Activated naive CD8-positive, alpha-beta T cell treated with anti-CD3 and anti-CD28 coated beads, Interleukin-2, amount 50 U/mL, for 24 hours (primary cell): ENCODE data around the gene TBC1D16.

ENCODE experiments used
- ATAC-seq: fragments of 150-1000 bp; cut with Tn5 transposase; one replicate; pipeline ENCODE4 v1.10.0; 2021
- DNase-seq: peaks from one replicate; pipeline ENCODE4 v3.0.0; 2021
- H3K27ac Mint-ChIP-seq: one replicate; pipeline ENCODE4 v1.8.0; 2021; ENCODE audit warnings: mild to moderate bottlenecking, mixed read lengths
- H3K27me3 Mint-ChIP-seq: one replicate; pipeline ENCODE4 v1.8.0; 2021; ENCODE audit warnings: mixed read lengths
- H3K36me3 Mint-ChIP-seq: one replicate; pipeline ENCODE4 v1.8.0; 2021; ENCODE audit warnings: low read depth, mixed read lengths
- H3K4me1 Mint-ChIP-seq: one replicate; pipeline ENCODE4 v1.8.0; 2021; ENCODE audit warnings: mixed read lengths
- H3K4me3 Mint-ChIP-seq: one replicate; pipeline ENCODE4 v1.8.0; 2021; ENCODE audit warnings: mild to moderate bottlenecking, moderate library complexity, mixed read lengths
- H3K9me3 Mint-ChIP-seq: one replicate; pipeline ENCODE4 v1.8.0; 2021; ENCODE audit warnings: mixed read lengths

TBC1D16 gene

DNA sequence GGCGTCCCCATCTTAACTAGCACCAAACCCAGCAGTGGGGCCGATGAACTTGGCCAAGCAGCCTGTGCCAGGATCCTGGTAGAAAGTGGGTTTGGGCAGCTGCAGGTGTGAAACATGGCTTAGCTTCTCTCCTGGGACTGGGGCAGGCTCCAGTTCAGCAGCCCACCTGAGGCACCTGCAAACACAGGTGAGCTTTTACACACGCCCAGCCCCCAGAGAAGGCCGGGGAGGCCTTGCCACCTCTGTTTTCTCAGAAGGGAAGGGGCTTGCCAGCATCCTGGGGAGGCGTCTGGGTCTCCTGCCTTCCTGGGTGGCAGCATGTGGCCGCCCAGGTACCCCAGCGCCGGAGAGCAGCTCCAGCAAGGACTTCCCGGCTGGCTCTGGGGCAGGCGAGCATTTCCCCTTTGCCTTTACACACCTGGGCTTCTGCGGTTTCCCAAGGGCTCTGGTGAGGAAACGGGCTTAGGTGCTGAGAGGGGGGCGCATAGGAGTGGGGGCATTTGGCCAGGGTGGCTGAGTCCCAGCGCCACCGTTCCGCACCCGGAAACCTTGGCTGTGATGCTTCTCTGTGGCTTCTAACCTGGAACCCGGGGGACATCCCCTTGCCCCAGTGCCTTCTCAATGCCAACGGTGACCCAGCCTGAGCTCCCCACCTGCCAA, 114.8 kb downstream of the TBC1D16 start:
- Mint-ChIP-seq H3K36me3 (no peaks in the 10 kb centered on the region), H3K9me3 (no peaks in the 10 kb centered on the region), H3K4me3 (no peak overlapping the region), H3K27ac (no peak overlapping the region), H3K4me1 (peaks cover 9% of the 10 kb centered on the region), H3K27me3 (no peaks in the 10 kb centered on the region)
- ATAC-seq = no peak
- no peak for DNase-seq

DNA sequence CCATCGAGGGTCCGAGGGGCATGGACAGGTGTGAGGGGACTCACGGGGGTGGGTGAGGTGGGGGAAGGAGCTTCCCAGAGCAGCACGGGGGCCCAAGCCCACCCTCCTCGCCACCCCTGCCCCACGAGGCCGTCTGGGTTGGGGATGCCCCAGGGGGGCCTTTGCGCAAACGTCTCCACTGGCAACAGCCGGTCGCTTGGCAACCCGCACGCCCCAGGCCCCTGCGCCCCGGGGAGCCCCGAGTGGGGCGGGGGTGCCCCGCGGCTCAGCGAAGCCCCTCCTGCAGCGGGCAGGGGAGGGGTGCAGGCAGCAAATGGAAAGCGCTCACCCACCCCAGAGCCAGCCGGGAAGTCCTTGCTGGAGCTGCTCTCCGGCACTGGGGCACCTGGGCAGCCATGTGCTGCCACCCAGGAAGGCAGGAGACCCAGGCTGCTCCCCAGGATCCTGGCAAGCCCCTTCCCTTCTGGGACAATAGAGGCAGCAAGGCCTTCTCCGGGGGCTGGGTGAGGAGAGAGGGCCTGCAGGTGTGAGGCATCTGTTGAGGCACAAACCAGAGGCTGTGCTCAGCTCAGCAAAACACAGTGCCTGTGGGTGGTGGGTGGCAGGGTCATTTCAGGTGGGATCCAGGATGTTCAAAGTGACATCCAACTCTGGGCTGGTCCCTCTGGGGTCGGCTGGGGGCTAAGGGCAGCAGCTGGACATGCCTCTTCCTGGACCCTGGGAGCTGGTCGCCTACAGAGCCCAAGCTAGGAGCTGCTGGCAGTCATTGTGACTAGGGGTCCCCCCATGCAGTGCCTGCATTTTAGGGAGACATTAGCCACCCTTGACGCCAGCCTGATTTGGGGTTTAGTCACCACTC, 115.6 kb downstream of the TBC1D16 start:
- Mint-ChIP-seq H3K27ac (no peak overlapping the region), H3K27me3 (peaks cover 2% of the 10 kb centered on the region), H3K9me3 (no peaks in the 10 kb centered on the region), H3K4me3 (no peak overlapping the region), H3K36me3 (no peaks in the 10 kb centered on the region), H3K4me1 (peaks cover 9% of the 10 kb centered on the region)
- ATAC-seq (no peak), DNase-seq (no peak)

DNA sequence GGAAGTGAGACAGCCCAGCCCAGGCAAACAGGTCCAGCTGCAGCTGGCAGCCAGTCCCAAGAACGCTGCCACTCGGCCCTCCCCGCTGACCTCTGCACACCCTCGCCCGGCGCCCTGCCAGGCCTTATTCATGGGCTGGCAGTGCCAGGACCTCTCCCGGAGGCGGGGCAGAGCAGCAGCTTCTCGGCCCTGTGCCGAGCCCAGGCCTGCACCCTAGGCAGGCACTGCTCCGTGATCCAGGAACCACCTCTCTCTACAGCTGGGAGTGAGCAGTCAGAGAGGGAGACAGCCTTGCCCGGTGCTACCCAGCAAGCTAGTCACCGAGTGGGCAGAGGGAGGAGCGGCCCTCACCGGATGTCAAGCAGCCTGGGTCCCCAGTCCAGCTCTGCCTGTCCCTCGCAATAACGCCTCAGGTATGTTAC, 116.5 kb downstream of the TBC1D16 start:
- no peak for DNase-seq
- peaks cover 8% of the 10 kb centered on the region for H3K4me1 Mint-ChIP-seq

DNA sequence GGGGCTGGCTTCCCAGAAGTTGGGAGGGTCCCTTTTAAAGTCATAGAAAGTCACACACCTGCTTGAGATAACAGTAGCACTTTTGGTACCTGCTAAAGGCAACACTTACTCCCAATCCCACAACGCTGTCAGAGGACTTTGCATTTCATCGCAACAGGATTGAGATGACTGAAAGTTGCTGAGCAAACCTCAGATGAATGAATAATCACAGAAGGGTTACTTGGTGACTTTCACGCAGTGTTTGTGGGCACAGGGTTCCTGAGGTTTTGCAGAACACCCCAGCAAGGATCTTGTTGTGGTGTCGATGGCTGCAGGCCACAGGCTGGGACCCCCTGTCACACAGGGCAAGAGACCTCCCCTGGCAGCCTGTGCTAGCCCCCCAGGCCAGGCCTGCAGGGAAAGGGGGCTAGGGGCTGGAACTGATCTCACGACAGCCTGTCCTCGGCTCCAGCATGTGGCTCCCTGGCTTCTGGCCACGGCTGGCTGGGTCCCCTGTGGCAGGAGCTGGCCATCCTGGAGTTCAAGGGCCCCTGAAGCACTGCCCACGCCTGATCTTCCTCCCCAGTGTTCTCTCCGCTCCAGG, 117.0 kb downstream of the TBC1D16 start:
- no peaks in the 10 kb centered on the region for H3K9me3 Mint-ChIP-seq
- no peak overlapping the region for H3K27ac Mint-ChIP-seq
- H3K4me3 Mint-ChIP-seq = no peak overlapping the region
- ATAC-seq (no peak), DNase-seq (no peak)
- H3K4me1 Mint-ChIP-seq = peaks cover 8% of the 10 kb centered on the region
- H3K27me3 Mint-ChIP-seq = peaks cover 2% of the 10 kb centered on the region
- no peaks in the 10 kb centered on the region for H3K36me3 Mint-ChIP-seq

More for the DNA sequence above, 116.5 kb downstream of the TBC1D16 start:
- no peak for ATAC-seq
- Mint-ChIP-seq H3K27ac (no peak overlapping the region), H3K36me3 (no peaks in the 10 kb centered on the region), H3K4me3 (no peak overlapping the region), H3K9me3 (no peaks in the 10 kb centered on the region), H3K27me3 (peaks cover 2% of the 10 kb centered on the region)

DNA sequence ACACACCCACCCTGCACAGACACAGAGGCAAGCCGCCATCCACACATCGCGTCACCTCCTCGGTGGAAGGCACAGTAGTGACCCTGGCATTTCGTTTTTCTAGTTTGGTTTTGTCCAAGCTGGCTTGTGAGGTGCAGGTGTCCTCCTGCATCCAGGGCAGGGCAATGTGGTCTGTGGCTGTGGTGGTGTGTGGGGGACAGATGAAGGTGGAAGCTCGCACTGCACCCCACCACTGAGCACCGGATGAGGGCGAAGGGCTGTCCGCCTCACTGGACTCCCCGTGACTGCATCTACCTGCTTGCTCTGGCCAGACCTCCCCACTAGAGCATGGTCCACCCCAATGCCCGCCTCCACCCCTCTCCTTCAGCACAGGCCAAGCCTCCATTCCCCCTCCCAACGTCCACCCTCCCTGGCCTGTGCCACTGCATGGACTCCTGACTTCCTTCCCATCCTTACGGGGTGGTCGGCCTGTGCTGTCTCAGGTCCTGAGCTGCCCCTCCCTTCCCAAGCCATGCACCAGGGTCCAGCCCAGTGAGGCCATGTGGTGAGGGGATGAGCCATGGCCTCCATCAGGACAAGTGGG, 117.7 kb downstream of the TBC1D16 start:
- no peak overlapping the region for H3K27ac Mint-ChIP-seq
- H3K27me3 Mint-ChIP-seq = peaks cover 2% of the 10 kb centered on the region
- no peaks in the 10 kb centered on the region for H3K36me3 Mint-ChIP-seq
- DNase-seq (no peak), ATAC-seq (no peak)
- H3K4me3 Mint-ChIP-seq = no peak overlapping the region
- no peaks in the 10 kb centered on the region for H3K9me3 Mint-ChIP-seq
- peaks cover 8% of the 10 kb centered on the region for H3K4me1 Mint-ChIP-seq

DNA sequence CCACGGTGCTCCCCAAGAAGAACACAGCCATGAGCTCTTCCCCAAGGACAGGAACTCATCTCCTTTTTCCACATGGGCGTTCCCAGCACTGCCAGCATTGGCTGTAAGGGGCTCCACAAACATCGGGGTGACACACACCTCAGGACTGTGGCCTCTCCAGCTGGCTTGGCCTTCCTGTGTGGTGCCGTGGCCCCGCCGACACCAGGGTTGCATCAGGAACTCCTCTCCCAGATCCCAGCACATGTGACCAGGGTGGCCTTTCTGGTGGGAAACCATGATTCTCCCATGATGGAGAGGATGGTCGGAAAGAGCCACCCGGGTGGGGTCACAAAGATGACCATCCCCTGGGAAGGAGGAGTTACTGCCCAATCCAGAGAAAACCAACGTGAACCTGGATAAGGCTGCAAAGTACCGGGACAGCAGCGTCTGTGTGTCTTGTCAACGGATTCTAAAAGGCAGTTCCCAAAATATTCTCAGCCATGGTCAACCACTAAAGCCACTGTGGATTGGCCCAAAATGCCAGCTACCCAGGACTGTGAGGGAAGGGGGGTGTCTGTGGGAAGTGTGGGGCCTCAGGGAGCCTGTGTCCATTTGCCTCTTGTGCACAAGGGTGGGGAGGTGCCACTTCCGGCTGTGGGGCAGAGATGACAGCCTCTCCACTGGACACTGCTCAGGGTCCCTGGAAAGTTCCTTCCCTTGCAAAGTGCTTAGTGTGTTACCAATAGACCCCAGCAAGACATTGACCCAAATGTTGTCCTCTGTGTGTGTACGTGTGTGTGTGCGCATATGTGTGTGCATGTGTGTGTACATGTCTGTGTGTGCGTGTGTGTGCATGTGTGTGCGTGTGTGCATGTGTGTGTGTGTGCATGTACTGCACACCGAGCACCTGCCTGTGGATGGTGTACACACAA, 118.4 kb downstream of the TBC1D16 start:
- Mint-ChIP-seq H3K4me3 (no peak overlapping the region), H3K36me3 (no peaks in the 10 kb centered on the region), H3K9me3 (no peaks in the 10 kb centered on the region), H3K27ac (no peak overlapping the region), H3K4me1 (peaks cover 6% of the 10 kb centered on the region), H3K27me3 (peaks cover 2% of the 10 kb centered on the region)
- ATAC-seq (no peak), DNase-seq (no peak)

DNA sequence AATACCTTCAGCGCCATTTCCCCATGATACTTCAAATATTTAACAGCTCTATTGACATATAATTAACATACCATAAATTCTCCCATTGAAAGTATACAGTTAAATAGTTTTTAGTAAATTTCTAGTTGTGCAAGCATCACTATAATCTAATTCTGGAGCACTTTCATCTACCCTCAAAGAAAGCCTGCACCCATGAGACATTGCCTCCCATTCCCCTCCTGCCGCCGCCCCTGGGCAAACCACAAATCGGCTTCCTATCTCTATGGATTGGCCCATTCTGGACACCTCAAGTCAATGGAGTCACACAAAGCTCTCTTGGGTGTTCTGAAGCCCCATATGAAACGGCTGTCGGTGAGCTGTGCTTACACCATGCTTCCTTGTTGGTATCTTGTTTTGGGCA, 119.2 kb downstream of the TBC1D16 start:
- Mint-ChIP-seq H3K27ac (no peak overlapping the region), H3K27me3 (peaks cover 2% of the 10 kb centered on the region), H3K4me1 (peaks cover 4% of the 10 kb centered on the region), H3K9me3 (no peaks in the 10 kb centered on the region), H3K36me3 (no peaks in the 10 kb centered on the region), H3K4me3 (no peak overlapping the region)
- DNase-seq (no peak), ATAC-seq (no peak)

DNA sequence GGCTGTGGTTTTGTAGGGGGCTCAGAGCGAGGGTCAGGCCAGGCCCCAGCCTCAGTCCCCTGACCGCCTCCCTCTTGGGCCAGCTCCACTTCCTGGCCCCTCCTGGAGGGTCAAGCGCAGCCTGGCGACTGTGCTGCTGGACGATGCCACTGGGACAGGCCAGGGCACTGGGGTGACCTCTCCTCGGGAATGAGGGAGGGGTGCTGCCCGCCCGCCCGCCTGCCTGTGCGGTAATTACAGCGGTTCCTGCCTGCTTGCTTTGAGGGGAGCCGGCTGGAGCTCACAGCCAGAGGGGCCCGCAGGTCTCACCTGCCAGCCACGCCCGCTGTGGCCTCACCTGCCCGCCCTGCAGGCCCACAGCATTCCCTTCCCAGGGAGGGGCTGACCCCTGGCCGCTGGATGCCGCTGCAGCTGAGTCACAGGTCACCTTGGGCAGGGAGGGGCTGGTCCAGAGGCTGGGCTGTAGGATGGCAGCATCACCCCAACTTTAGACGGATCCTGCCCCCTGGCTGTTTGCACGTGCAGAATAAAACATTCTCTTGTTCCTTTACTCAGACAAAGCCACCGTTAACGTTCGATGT, 119.7 kb downstream of the TBC1D16 start:
- Mint-ChIP-seq H3K36me3 (no peaks in the 10 kb centered on the region), H3K27ac (no peak overlapping the region), H3K4me3 (no peak overlapping the region), H3K9me3 (no peaks in the 10 kb centered on the region), H3K27me3 (peaks cover 2% of the 10 kb centered on the region), H3K4me1 (no peaks in the 10 kb centered on the region)
- no peak for ATAC-seq
- no peak for DNase-seq

DNA sequence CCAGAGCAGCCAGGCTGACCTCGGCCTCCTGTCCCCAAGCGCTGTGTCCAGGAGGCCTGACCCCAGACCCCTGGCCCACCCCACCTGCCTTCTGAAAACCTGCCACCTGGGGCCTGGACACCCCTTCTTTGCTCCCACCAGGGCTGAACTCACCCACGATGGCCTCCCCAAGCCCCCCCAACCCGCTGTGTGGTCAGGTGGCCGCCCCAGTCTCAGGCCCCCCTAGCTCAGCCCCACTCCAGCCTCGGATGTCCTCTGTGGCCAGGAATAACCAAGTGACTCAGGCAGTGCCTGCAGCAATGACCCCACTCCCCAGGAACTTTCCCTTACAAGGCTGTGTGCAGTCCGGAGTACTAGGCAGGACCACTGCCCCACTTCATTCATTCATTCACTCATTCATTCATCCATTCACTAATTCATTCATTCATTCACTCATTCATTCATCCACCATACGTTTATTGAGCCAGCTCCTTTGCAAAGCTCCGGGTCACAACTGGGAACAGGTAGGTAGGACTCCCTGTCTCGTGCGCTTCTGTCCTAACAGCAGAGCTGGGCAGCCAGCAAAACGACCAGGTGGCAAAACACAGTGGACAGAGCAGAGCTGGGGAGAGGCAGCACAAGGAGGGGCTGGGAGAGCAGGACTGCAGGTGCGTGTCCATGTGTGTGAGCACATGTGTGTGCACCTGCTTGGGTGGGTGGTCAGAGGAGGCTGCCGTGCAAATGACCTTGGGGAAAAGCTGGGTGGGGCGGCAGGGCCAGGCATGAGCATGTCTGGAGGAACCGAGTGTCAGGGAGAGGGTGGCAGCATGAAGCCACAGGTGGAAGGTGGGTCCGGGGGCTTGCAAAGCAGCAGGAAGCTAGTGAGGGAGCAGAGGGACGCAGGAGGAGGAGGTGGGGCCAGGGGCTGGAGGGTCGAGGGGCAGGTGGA, 120.6 kb downstream of the TBC1D16 start:
- H3K27me3 Mint-ChIP-seq = peaks cover 2% of the 10 kb centered on the region
- H3K4me1 Mint-ChIP-seq = no peaks in the 10 kb centered on the region
- no peak overlapping the region for H3K27ac Mint-ChIP-seq
- no peak overlapping the region for H3K4me3 Mint-ChIP-seq
- ATAC-seq = no peak
- no peaks in the 10 kb centered on the region for H3K9me3 Mint-ChIP-seq
- no peak for DNase-seq
- H3K36me3 Mint-ChIP-seq = no peaks in the 10 kb centered on the region

DNA sequence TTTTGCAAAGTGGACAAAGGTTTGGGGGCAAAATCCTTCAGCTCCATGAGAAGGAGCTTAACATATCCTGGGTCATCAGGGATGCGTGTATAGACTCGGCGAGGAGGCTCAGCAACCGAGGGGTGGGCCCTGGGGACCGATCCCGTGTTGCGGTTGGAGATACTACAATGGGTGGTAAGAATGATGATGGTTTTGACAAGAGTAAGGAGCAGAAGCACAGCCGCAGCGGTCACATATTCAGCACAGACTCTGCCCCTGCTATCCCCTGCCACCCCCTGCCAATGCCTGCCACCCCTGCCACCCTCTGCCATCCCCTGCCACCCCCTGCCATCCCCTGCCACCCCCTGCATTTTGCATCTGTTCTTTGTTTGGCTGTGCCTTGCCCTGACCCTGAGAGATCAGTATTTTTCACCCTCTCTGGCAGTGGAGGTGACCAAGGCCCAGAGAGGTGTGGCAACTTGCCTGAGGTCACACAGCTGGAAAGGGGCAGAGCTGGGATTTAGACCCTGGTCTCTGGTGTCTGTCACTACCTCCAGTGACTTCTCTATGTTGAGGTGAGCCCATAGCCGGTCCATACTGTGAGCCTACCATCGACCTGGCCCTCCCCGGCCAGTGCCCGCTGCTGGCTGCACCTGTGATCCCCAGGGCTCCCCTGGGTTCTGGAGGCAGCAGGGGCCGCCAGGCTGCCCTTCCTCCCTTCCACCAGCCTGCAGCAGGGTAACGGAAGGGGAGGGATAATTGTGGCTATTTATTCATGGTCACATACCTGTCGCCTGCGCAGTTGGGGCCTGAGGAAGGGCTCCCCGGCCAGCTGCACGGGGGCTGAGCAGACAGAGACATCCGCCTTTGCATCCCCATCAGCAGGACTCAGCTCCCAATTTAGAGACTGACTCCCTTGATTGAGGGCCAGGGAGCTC, 121.5 kb downstream of the TBC1D16 start:
- Mint-ChIP-seq H3K4me3 (no peak overlapping the region), H3K9me3 (no peaks in the 10 kb centered on the region), H3K36me3 (no peaks in the 10 kb centered on the region), H3K27ac (no peak overlapping the region), H3K4me1 (no peaks in the 10 kb centered on the region), H3K27me3 (peaks cover 2% of the 10 kb centered on the region)
- ATAC-seq = no peak
- DNase-seq = no peak

DNA sequence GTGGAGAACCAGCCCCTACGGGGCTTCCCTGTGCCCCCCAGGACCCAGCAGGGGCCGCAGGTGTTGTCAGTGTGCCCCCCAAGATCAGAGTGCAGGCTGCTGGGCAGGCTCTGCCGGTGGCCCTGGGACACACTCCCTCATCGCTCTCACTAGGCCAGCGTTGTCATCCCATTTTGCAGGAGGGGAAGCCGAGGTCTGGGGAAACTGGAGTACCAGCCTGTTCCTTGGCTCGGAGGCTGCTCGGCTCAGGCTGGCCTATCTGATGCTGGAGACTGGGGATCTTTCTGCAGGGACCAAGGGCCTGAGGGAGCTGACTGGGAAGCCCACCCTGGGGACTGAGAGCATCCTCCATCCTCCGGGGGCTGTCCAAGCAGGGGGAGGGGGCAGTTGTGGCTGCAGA, 122.2 kb downstream of the TBC1D16 start:
- ATAC-seq (no peak), DNase-seq (no peak)
- no peaks in the 10 kb centered on the region for H3K36me3 Mint-ChIP-seq
- H3K27me3 Mint-ChIP-seq = peaks cover 2% of the 10 kb centered on the region
- H3K4me3 Mint-ChIP-seq = no peak overlapping the region
- no peaks in the 10 kb centered on the region for H3K9me3 Mint-ChIP-seq
- no peak overlapping the region for H3K27ac Mint-ChIP-seq
- no peaks in the 10 kb centered on the region for H3K4me1 Mint-ChIP-seq

DNA sequence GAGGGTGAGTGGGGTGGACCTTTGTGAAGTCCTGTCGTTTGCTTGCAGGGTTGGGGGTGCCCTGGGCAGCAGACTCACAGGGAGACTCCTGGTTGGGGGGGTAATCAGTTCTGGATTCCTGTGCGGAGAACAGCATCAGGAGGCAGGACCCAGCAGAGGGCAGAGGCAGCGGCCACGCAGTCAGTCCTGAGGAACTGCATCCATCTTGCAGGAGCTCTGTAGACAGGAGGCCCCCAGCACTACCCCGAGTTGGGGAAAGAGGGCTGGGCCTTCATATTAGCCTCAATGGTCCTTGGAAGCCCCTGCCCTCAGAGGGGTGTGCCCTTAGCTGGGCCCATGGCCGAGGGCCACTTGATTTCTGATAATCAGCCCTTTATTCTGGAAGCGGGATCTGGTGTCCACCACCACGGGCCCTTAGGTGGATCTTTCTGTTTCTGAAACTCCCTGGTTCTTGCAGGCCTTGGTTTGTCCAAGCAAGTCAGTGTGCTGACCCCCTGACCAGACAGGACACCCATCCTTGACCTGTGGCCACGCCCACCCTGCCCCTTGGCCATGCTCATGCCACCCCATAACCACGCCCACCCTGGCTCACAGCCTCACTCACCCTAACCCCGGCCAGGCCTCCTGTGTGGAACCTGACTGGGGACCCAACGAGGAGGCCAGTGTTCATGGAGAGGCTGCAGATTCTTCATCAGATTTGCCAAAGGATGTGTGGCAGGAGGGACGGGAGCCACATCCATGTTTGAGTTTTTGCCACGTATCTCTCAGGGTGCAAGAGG, 122.9 kb downstream of the TBC1D16 start:
- DNase-seq (no peak), ATAC-seq (no peak)
- peaks cover 2% of the 10 kb centered on the region for H3K27me3 Mint-ChIP-seq

More for the DNA sequence above, 122.9 kb downstream of the TBC1D16 start:
- Mint-ChIP-seq H3K4me3 (no peak overlapping the region), H3K27ac (no peak overlapping the region), H3K4me1 (no peaks in the 10 kb centered on the region), H3K9me3 (no peaks in the 10 kb centered on the region), H3K36me3 (no peaks in the 10 kb centered on the region)
